ENCODE results near the gene SEMA5A. TPM values are rescaled to one million over a fixed set of nuclear protein-coding genes. Genes with fewer than 3 reads are reported as not detected.

The SEMA5A gene
- total RNA-seq, 2 experiments from 2014 or later, result not detected

GRCh38 chr5:9477537-9477936 is 68.3 kb downstream of the SEMA5A start:
- CTCF ChIA-PET, result no interaction called here
- peaks cover 15% of the 10 kb centered on the region for H3K9me3 Mint-ChIP-seq
- no peak for DNase-seq
- no peaks in the 10 kb centered on the region for H3K4me1 Mint-ChIP-seq (ENCODE audit: low read depth)
- H3K36me3 Mint-ChIP-seq (ENCODE audit: low read depth), result no peaks in the 10 kb centered on the region
- H3K4me3 Mint-ChIP-seq, result no peak overlapping the region
- intact Hi-C loops (cut with micrococcal nuclease), result no loop called here
- H3K27me3 Mint-ChIP-seq (ENCODE audit: low read depth), result no peaks in the 10 kb centered on the region
- no peak overlapping the region for H3K27ac Mint-ChIP-seq

GRCh38 chr5:9474219-9475002 is 71.5 kb downstream of the SEMA5A start:
- no peak overlapping the region for H3K4me3 Mint-ChIP-seq
- intact Hi-C loops (cut with micrococcal nuclease), result no loop called here
- no peaks in the 10 kb centered on the region for H3K27me3 Mint-ChIP-seq (ENCODE audit: low read depth)
- H3K4me1 Mint-ChIP-seq (ENCODE audit: low read depth), result no peaks in the 10 kb centered on the region
- H3K27ac Mint-ChIP-seq, result no peak overlapping the region
- CTCF ChIA-PET, result no interaction called here
- DNase-seq, result no peak
- H3K9me3 Mint-ChIP-seq, result peaks cover 15% of the 10 kb centered on the region
- H3K36me3 Mint-ChIP-seq (ENCODE audit: low read depth), result no peaks in the 10 kb centered on the region

GRCh38 chr5:9473624-9474023 is 72.3 kb downstream of the SEMA5A start:
- no peaks in the 10 kb centered on the region for H3K36me3 Mint-ChIP-seq (ENCODE audit: low read depth)
- intact Hi-C loops (cut with micrococcal nuclease), result no loop called here

GRCh38 chr5:9470410-9470809 is 75.5 kb downstream of the SEMA5A start:
- Mint-ChIP-seq H3K4me1 (ENCODE audit: low read depth) (no peaks in the 10 kb centered on the region), H3K4me3 (no peak overlapping the region), H3K27me3 (ENCODE audit: low read depth) (no peaks in the 10 kb centered on the region), H3K36me3 (ENCODE audit: low read depth) (no peaks in the 10 kb centered on the region), H3K27ac (no peak overlapping the region), H3K9me3 (no peaks in the 10 kb centered on the region)
- CTCF ChIA-PET, result no interaction called here
- intact Hi-C loops (cut with micrococcal nuclease), result no loop called here
- no peak for DNase-seq

More at GRCh38 chr5:9473624-9474023, 72.3 kb downstream of the SEMA5A start:
- CTCF ChIA-PET, result no interaction called here
- H3K4me3 Mint-ChIP-seq, result no peak overlapping the region
- H3K27ac Mint-ChIP-seq, result no peak overlapping the region
- H3K4me1 Mint-ChIP-seq (ENCODE audit: low read depth), result no peaks in the 10 kb centered on the region
- H3K27me3 Mint-ChIP-seq (ENCODE audit: low read depth), result no peaks in the 10 kb centered on the region
- peaks cover 11% of the 10 kb centered on the region for H3K9me3 Mint-ChIP-seq
- DNase-seq, result no peak

- CTCF ChIA-PET, result no interaction called here
- Mint-ChIP-seq H3K9me3 (no peaks in the 10 kb centered on the region), H3K4me1 (ENCODE audit: low read depth) (no peaks in the 10 kb centered on the region), H3K4me3 (no peak overlapping the region), H3K27ac (no peak overlapping the region), H3K27me3 (ENCODE audit: low read depth) (no peaks in the 10 kb centered on the region), H3K36me3 (ENCODE audit: low read depth) (no peaks in the 10 kb centered on the region)
- intact Hi-C loops (cut with micrococcal nuclease), result no loop called here
- DNase-seq, result no peak
Measured at GRCh38 chr5:9468060-9468388, 77.9 kb downstream of the SEMA5A start.

GRCh38 chr5:9467199-9468059 is 78.4 kb downstream of the SEMA5A start:
- no peaks in the 10 kb centered on the region for H3K27me3 Mint-ChIP-seq (ENCODE audit: low read depth)
- no peak for DNase-seq
- H3K27ac Mint-ChIP-seq, result no peak overlapping the region
- H3K9me3 Mint-ChIP-seq, result no peaks in the 10 kb centered on the region
- intact Hi-C loops (cut with micrococcal nuclease), result no loop called here
- no peaks in the 10 kb centered on the region for H3K4me1 Mint-ChIP-seq (ENCODE audit: low read depth)
- no peak overlapping the region for H3K4me3 Mint-ChIP-seq
- CTCF ChIA-PET, result no interaction called here
- H3K36me3 Mint-ChIP-seq (ENCODE audit: low read depth), result no peaks in the 10 kb centered on the region

GRCh38 chr5:9466697-9467096 is 79.2 kb downstream of the SEMA5A start:
- intact Hi-C loops (cut with micrococcal nuclease), result no loop called here
- H3K36me3 Mint-ChIP-seq (ENCODE audit: low read depth), result no peaks in the 10 kb centered on the region
- H3K9me3 Mint-ChIP-seq, result no peaks in the 10 kb centered on the region
- no peak for DNase-seq
- H3K27me3 Mint-ChIP-seq (ENCODE audit: low read depth), result no peaks in the 10 kb centered on the region
- H3K4me3 Mint-ChIP-seq, result no peak overlapping the region
- H3K4me1 Mint-ChIP-seq (ENCODE audit: low read depth), result no peaks in the 10 kb centered on the region
- H3K27ac Mint-ChIP-seq, result no peak overlapping the region
- CTCF ChIA-PET, result no interaction called here

GRCh38 chr5:9464478-9464877 is 81.4 kb downstream of the SEMA5A start:
- Mint-ChIP-seq H3K27me3 (ENCODE audit: low read depth) (no peaks in the 10 kb centered on the region), H3K36me3 (ENCODE audit: low read depth) (no peaks in the 10 kb centered on the region), H3K27ac (no peak overlapping the region), H3K9me3 (no peaks in the 10 kb centered on the region), H3K4me1 (ENCODE audit: low read depth) (no peaks in the 10 kb centered on the region), H3K4me3 (no peak overlapping the region)
- intact Hi-C loops (cut with micrococcal nuclease), result no loop called here
- DNase-seq, result no peak
- CTCF ChIA-PET, result no interaction called here

GRCh38 chr5:9462109-9462508 is 83.8 kb downstream of the SEMA5A start:
- Mint-ChIP-seq H3K9me3 (peaks cover 4% of the 10 kb centered on the region), H3K27ac (no peak overlapping the region), H3K36me3 (ENCODE audit: low read depth) (peaks cover 1% of the 10 kb centered on the region), H3K4me3 (no peak overlapping the region), H3K4me1 (ENCODE audit: low read depth) (no peaks in the 10 kb centered on the region), H3K27me3 (ENCODE audit: low read depth) (no peaks in the 10 kb centered on the region)
- CTCF ChIA-PET, result no interaction called here
- no peak for DNase-seq
- intact Hi-C loops (cut with micrococcal nuclease), result no loop called here

GRCh38 chr5:9460885-9461645 is 84.8 kb downstream of the SEMA5A start:
- Mint-ChIP-seq H3K9me3 (peaks cover 4% of the 10 kb centered on the region), H3K4me3 (no peak overlapping the region), H3K27ac (no peak overlapping the region), H3K27me3 (ENCODE audit: low read depth) (no peaks in the 10 kb centered on the region), H3K4me1 (ENCODE audit: low read depth) (no peaks in the 10 kb centered on the region), H3K36me3 (ENCODE audit: low read depth) (peaks cover 1% of the 10 kb centered on the region)
- CTCF ChIA-PET, result no interaction called here
- DNase-seq, result no peak
- intact Hi-C loops (cut with micrococcal nuclease), result no loop called here

- Mint-ChIP-seq H3K36me3 (ENCODE audit: low read depth) (peaks cover 1% of the 10 kb centered on the region), H3K4me1 (ENCODE audit: low read depth) (no peaks in the 10 kb centered on the region), H3K9me3 (peaks cover 4% of the 10 kb centered on the region), H3K27me3 (ENCODE audit: low read depth) (no peaks in the 10 kb centered on the region), H3K27ac (no peak overlapping the region), H3K4me3 (no peak overlapping the region)
- intact Hi-C loops (cut with micrococcal nuclease), result no loop called here
- CTCF ChIA-PET, result no interaction called here
- DNase-seq, result no peak
Measured at GRCh38 chr5:9456435-9457042, 89.3 kb downstream of the SEMA5A start.

- CTCF ChIA-PET, result no interaction called here
- Mint-ChIP-seq H3K4me3 (no peak overlapping the region), H3K36me3 (ENCODE audit: low read depth) (peaks cover 1% of the 10 kb centered on the region), H3K27ac (no peak overlapping the region), H3K27me3 (ENCODE audit: low read depth) (no peaks in the 10 kb centered on the region), H3K9me3 (peaks cover 4% of the 10 kb centered on the region), H3K4me1 (ENCODE audit: low read depth) (no peaks in the 10 kb centered on the region)
- intact Hi-C loops (cut with micrococcal nuclease), result no loop called here
- DNase-seq, result no peak
Measured at GRCh38 chr5:9455826-9456434, 89.9 kb downstream of the SEMA5A start.
